ENCODE data around the gene PSG2.
A peak's percentile ranks its signal among the peaks of the same experiment; 100 is the strongest.
"Not testable (repeated sequence)": the region's sequence is repeated elsewhere in the genome, so short reads cannot be mapped to it uniquely, and the experiment has no call there.

PSG2 gene

GRCh38 chr19:43082601-43083000 lies at the start of gene PSG2:
Gene PSG2 (minus strand): TSS chr19:43082701. CDS start chr19:43082569, 132 bp downstream.
- DNase-seq, result not testable (repeated sequence)

GRCh38 chr19:43131281-43131842 lies 48.9 kb upstream of the PSG2 start:
- not testable (repeated sequence) for DNase-seq

- DNase-seq, result not testable (repeated sequence)
Observed at GRCh38 chr19:43129197-43129596, 46.7 kb upstream of the PSG2 start.

GRCh38 chr19:43127336-43127735 lies 44.8 kb upstream of the PSG2 start:
- DNase-seq, result not testable (repeated sequence)

GRCh38 chr19:43126720-43127119 lies 44.2 kb upstream of the PSG2 start:
- no peak for DNase-seq

GRCh38 chr19:43124360-43124759 lies 41.9 kb upstream of the PSG2 start:
- no peak for DNase-seq

GRCh38 chr19:43120433-43121026 lies 38.0 kb upstream of the PSG2 start:
- DNase-seq, result not testable (repeated sequence)

GRCh38 chr19:43119526-43119925 lies 37.0 kb upstream of the PSG2 start:
- not testable (repeated sequence) for DNase-seq

- DNase-seq, result not testable (repeated sequence)
Observed at GRCh38 chr19:43116421-43116820, 33.9 kb upstream of the PSG2 start.

GRCh38 chr19:43115548-43115947 lies 33.0 kb upstream of the PSG2 start:
- DNase-seq, result not testable (repeated sequence)

- not testable (repeated sequence) for DNase-seq
Observed at GRCh38 chr19:43115064-43115463, 32.6 kb upstream of the PSG2 start.

GRCh38 chr19:43114626-43115025 lies 32.1 kb upstream of the PSG2 start:
- DNase-seq, result not testable (repeated sequence)

- not testable (repeated sequence) for DNase-seq
Observed at GRCh38 chr19:43107401-43107800, 24.9 kb upstream of the PSG2 start.

- no peak for DNase-seq
Observed at GRCh38 chr19:43105496-43105895, 23.0 kb upstream of the PSG2 start.

GRCh38 chr19:43104215-43104850 lies 21.8 kb upstream of the PSG2 start:
- DNase-seq, result not testable (repeated sequence)

- no peak for DNase-seq
Observed at GRCh38 chr19:43101950-43102349, 19.4 kb upstream of the PSG2 start.

GRCh38 chr19:43098416-43098815 lies 15.9 kb upstream of the PSG2 start:
- DNase-seq, result not testable (repeated sequence)

GRCh38 chr19:43087702-43088340 lies 5.3 kb upstream of the PSG2 start:
- peak; percentile 60 for DNase-seq

- not testable (repeated sequence) for DNase-seq
Observed at GRCh38 chr19:43085796-43086530, 3.5 kb upstream of the PSG2 start.

GRCh38 chr19:43084196-43084832 lies 1.8 kb upstream of the PSG2 start:
- peak; percentile 60 for DNase-seq

GRCh38 chr19:43083721-43084120 lies 1.2 kb upstream of the PSG2 start:
- DNase-seq, result not testable (repeated sequence)

GRCh38 chr19:43078311-43078710 lies 4.2 kb downstream of the PSG2 start:
- no peak for DNase-seq
